CD4-positive, alpha-beta memory T cell (primary cell): Measurements from ENCODE around the gene COA1. TPM values are rescaled to one million over a fixed set of nuclear protein-coding genes. Genes with fewer than 3 reads are reported as not detected.
A peak's percentile ranks its signal among the peaks of the same experiment; 100 is the strongest.
"Not testable (repeated sequence)": the region's sequence is repeated elsewhere in the genome, so short reads cannot be mapped to it uniquely, and the experiment has no call there.

Experiments used
- CTCF ChIA-PET: fragments of 350-600 bp; sonication (Branson Sonifier 250); formaldehyde crosslinking; loops from one replicate; lab custom pipeline; 2021; ENCODE audit warnings: inconsistent platforms; ENCODE audit not compliant: partially characterized antibody; lab: Charles Lee
- POLR2A ChIA-PET: fragments of 350-600 bp; sonication (Branson Sonifier 250); formaldehyde crosslinking; loops from one replicate; lab custom pipeline; 2021; ENCODE audit not compliant: partially characterized antibody; lab: Charles Lee
- DNase-seq, 5 donors: peaks; one replicate each; pipeline versions ENCODE4 v3.0.0 to v3.0.0-alpha.2; 2020 to 2022; ENCODE audit warnings: mixed read lengths in 1 of 5
- H3K27ac ChIP-seq: one replicate; pipeline ENCODE4 v1.7.0; 2013; ENCODE audit warnings: low read depth, low read length
- H3K27me3 ChIP-seq: 2 replicates; pipeline ENCODE4 v1.7.0; 2013; ENCODE audit warnings: mild to moderate bottlenecking, low read length, moderate library complexity; ENCODE audit not compliant: insufficient read depth
- H3K36me3 ChIP-seq: 2 replicates; pipeline ENCODE4 v1.7.0; 2013; ENCODE audit warnings: mild to moderate bottlenecking, low read length, moderate library complexity; ENCODE audit not compliant: insufficient read depth
- H3K4me1 ChIP-seq: 2 replicates; pipeline ENCODE4 v1.7.0; 2013; ENCODE audit warnings: mild to moderate bottlenecking, low read length, moderate library complexity; ENCODE audit not compliant: insufficient read depth
- H3K4me3 ChIP-seq, 2 donors: one replicate each; pipeline ENCODE4 v1.7.0; 2013; ENCODE audit warnings: low read length in 2 of 2, mild to moderate bottlenecking in 1 of 2
- H3K9me3 ChIP-seq, 2 donors: one replicate each; pipeline ENCODE4 v1.7.0; 2013; ENCODE audit warnings: low read length in 2 of 2, control low read depth in 1 of 2; ENCODE audit not compliant: control insufficient read depth in 1 of 2
- H3K27ac Mint-ChIP-seq, 7 donors: one replicate each; pipeline ENCODE4 v1.8.0; 2020 to 2021; ENCODE audit warnings: mixed read lengths in 7 of 7, mild to moderate bottlenecking in 6 of 7, inconsistent platforms in 3 of 7, moderate library complexity in 3 of 7
- H3K27me3 Mint-ChIP-seq, 2 donors: one replicate each; pipeline ENCODE4 v1.8.0; 2020 to 2021; ENCODE audit warnings: mixed read lengths in 2 of 2
- H3K36me3 Mint-ChIP-seq, 2 donors: one replicate each; pipeline ENCODE4 v1.8.0; 2020 to 2021; ENCODE audit warnings: mixed read lengths in 2 of 2, inconsistent platforms in 1 of 2, mild to moderate bottlenecking in 1 of 2
- H3K4me1 Mint-ChIP-seq, 4 donors: one replicate each; pipeline ENCODE4 v1.8.0; 2020 to 2021; ENCODE audit warnings: mixed read lengths in 4 of 4, mild to moderate bottlenecking in 1 of 4
- H3K4me3 Mint-ChIP-seq, 8 donors: one replicate each; pipeline ENCODE4 v1.8.0; 2020 to 2021; ENCODE audit warnings: mixed read lengths in 8 of 8, mild to moderate bottlenecking in 7 of 8, moderate library complexity in 6 of 8, inconsistent platforms in 3 of 8
- H3K9me3 Mint-ChIP-seq, 8 donors: one replicate each; pipeline ENCODE4 v1.8.0; 2020 to 2021; ENCODE audit warnings: mixed read lengths in 8 of 8, mild to moderate bottlenecking in 5 of 8, inconsistent platforms in 3 of 8, moderate library complexity in 1 of 8
- intact Hi-C: fragments of 100-400 bp; cut with micrococcal nuclease; formaldehyde crosslinking; loops from one replicate; pipeline ENCODE4 v1.15.1; 2023
- polyA plus RNA-seq, 2 donors: library from polyadenylated mRNA; unstranded; fragments of 300-500 nt; fragmentation: Illumina TruSeq; gene quantifications; one replicate each; pipeline ENCODE4 v1.2.3, GENCODE V29; 2021
- total RNA-seq, 2 experiments: library from RNA; stranded (reverse); gene quantifications; one replicate each; pipeline ENCODE4 v1.2.3, GENCODE V29; 2021

The COA1 gene
- total and polyA plus RNA-seq, 4 experiments from 2014 or later: 43.7 to 56.4 (median 52.6) TPM

- POLR2A ChIA-PET: interaction anchor here (0.9 to 2.6 kb wide), 2 partner anchors 8 to 138 kb away, joined by 3 to 18 read pairs; partner anchors contain the start of genes COA1 and STK17A
- peak overlapping the region in 3 of 7 donors; percentile 14 to 71 (median 47) for H3K27ac Mint-ChIP-seq
- Histone ChIP-seq H3K9me3 (no peaks in the 10 kb centered on the region), H3K4me1 (no peaks in the 10 kb centered on the region), H3K27me3 (no peaks in the 10 kb centered on the region), H3K27ac (no peak overlapping the region), H3K4me3 (no peak overlapping the region), H3K36me3 (no peaks in the 10 kb centered on the region)
- peaks cover 23 to 46% (median 34%) of the 10 kb centered on the region in 4 donors for H3K4me1 Mint-ChIP-seq
- H3K4me3 Mint-ChIP-seq: no peak overlapping the region
- H3K27me3 Mint-ChIP-seq: no peaks in the 10 kb centered on the region
- CTCF ChIA-PET: interaction anchor here (0.7 to 10.2 kb wide), 20 partner anchors 9 to 1164 kb away, joined by 3 to 140 read pairs (median 4); partner anchors contain the start of genes MRPL32, PURB and STK17A
- peak in 4 of 5 donors; percentile 54 to 59 (median 58) for DNase-seq
- H3K36me3 Mint-ChIP-seq: peaks cover 0 to 2% of the 10 kb centered on the region in 2 donors
- no peaks in the 10 kb centered on the region for H3K9me3 Mint-ChIP-seq
- intact Hi-C loops: loop anchor here (1.0 to 5.0 kb wide), 5 partner anchors 21 to 1779 kb away; no protein-coding TSS in a partner anchor
Observed at GRCh38 chr7:43721193-43721806, 8.0 kb downstream of the COA1 start.

DNA sequence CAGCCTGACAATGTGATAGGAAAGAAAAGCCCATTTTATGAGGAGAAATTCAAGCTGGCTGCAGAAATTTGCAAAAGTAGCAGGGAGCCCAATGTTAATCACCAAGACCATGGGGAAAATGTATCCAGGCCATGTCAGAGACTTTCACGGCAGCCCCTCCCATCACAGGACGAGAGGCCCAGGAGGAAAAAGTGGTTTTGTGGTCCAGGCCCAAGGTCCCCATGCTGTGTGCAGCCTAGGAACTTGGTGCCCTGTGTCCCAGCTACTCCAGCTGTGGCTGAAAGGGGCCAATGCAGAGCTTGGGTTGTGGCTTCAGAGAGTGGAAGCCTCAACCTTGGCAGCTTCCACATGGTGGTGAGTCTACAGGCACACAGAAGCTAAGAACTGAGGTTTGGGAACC lies 12.7 kb downstream of the COA1 start:
- peak overlapping the region in 2 of 8 donors; percentile 4 to 27 for H3K4me3 Mint-ChIP-seq
- no peak overlapping the region for H3K4me3 ChIP-seq
- H3K9me3 Mint-ChIP-seq: peaks cover 0 to 2% (median 0%) of the 10 kb centered on the region in 8 donors
- H3K36me3 Mint-ChIP-seq: peaks cover 9 to 12% of the 10 kb centered on the region in 2 donors
- intact Hi-C loops: no loop called here
- no peak overlapping the region for H3K27ac Mint-ChIP-seq
- no peaks in the 10 kb centered on the region for H3K9me3 ChIP-seq
- H3K27me3 ChIP-seq: no peaks in the 10 kb centered on the region
- no peak overlapping the region for H3K27ac ChIP-seq
- CTCF ChIA-PET: interaction anchor here (1.3 to 10.2 kb wide), 2 partner anchors 16 to 135 kb away, joined by 7 to 140 read pairs; partner anchors contain the start of gene STK17A
- DNase-seq: no peak
- no peaks in the 10 kb centered on the region for H3K4me1 ChIP-seq
- no peaks in the 10 kb centered on the region for H3K27me3 Mint-ChIP-seq
- peaks cover 23 to 55% (median 36%) of the 10 kb centered on the region in 4 donors for H3K4me1 Mint-ChIP-seq
- no peaks in the 10 kb centered on the region for H3K36me3 ChIP-seq
- POLR2A ChIA-PET: interaction anchor here (0.7 kb wide), 1 partner anchor 134 kb away, joined by 3 read pairs; no protein-coding TSS in a partner anchor

DNA sequence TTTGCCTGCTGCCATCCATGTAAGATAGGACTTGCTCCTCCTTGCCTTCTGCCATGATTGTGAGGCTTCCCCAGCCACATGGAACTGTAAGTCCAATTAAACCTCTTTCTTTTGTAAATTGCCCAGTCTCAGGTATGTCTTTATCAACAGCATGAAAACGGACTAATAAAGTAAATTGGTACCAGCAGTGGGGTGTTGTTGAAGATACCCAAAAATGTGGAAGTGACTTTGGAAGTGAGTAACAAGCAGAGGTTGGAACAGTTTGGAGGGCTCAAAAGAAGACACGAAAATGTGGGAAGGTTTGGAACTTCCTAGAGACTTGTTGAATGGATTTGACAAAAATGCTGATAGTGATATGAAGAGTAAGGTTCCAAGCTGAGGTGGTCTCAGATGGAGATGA lies 13.4 kb downstream of the COA1 start:
- DNase-seq, H3K36me3 ChIP-seq, intact Hi-C loops, H3K9me3 Mint-ChIP-seq, H3K4me3 ChIP-seq, H3K4me1 ChIP-seq, H3K27ac ChIP-seq, H3K9me3 ChIP-seq, H3K27me3 ChIP-seq, POLR2A ChIA-PET, H3K27me3 Mint-ChIP-seq, H3K4me3 Mint-ChIP-seq: not testable (repeated sequence)
- H3K36me3 Mint-ChIP-seq: peaks cover 9 to 12% of the 10 kb centered on the region in 2 donors
- CTCF ChIA-PET: interaction anchor here (4.4 to 10.2 kb wide), 2 partner anchors 133 to 134 kb away, joined by 24 to 140 read pairs; partner anchors contain the start of gene STK17A
- H3K4me1 Mint-ChIP-seq: peaks cover 23 to 55% (median 35%) of the 10 kb centered on the region in 4 donors
- H3K27ac Mint-ChIP-seq: peak overlapping the region in 3 of 7 donors; percentile 16 to 31 (median 29)

GRCh38 chr7:43711503-43711902 lies 17.8 kb downstream of the COA1 start:
- no peaks in the 10 kb centered on the region for H3K36me3 ChIP-seq
- H3K9me3 ChIP-seq: no peaks in the 10 kb centered on the region
- H3K27me3 ChIP-seq: no peaks in the 10 kb centered on the region
- H3K27ac ChIP-seq: no peak overlapping the region
- Mint-ChIP-seq H3K4me3 (no peak overlapping the region), H3K27ac (no peak overlapping the region), H3K9me3 (peaks cover 0 to 2% (median 0%) of the 10 kb centered on the region in 8 donors), H3K36me3 (peaks cover 12 to 21% of the 10 kb centered on the region in 2 donors), H3K27me3 (no peaks in the 10 kb centered on the region), H3K4me1 (peaks cover 20 to 43% (median 26%) of the 10 kb centered on the region in 4 donors)
- CTCF ChIA-PET: interaction anchor here (1.5 to 4.4 kb wide), 2 partner anchors 10 to 129 kb away, joined by 3 to 24 read pairs; partner anchors contain the start of gene STK17A
- intact Hi-C loops: loop anchor here (5.0 kb wide), 1 partner anchor 274 kb away; no protein-coding TSS in a partner anchor
- H3K4me3 ChIP-seq: no peak overlapping the region
- POLR2A ChIA-PET: no interaction called here
- no peak for DNase-seq
- H3K4me1 ChIP-seq: no peaks in the 10 kb centered on the region

DNA sequence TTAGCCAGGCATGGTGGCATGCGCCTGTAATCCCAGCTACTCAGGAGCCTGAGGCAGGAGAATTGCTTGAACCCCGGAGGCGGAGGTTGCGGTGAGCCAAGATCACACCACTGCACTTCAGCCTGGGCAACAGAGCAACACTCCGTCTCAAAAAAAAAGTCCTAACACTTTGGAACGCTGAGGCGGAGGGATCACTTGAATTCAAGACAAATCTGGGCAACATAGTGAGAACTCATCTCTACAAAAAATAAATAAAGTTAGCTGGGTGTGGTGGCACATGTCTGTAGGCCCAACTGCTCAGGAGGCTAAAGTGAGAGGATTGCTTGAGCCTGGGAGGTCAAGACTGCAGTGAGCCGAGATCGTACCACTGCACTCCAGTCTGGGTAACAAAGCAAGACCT lies 21.3 kb downstream of the COA1 start:
- H3K27ac ChIP-seq, H3K27me3 Mint-ChIP-seq, H3K4me3 ChIP-seq, intact Hi-C loops, H3K4me3 Mint-ChIP-seq, H3K9me3 ChIP-seq, H3K27me3 ChIP-seq, DNase-seq, H3K36me3 ChIP-seq, POLR2A ChIA-PET, H3K4me1 ChIP-seq, H3K27ac Mint-ChIP-seq, H3K9me3 Mint-ChIP-seq: not testable (repeated sequence)
- H3K36me3 Mint-ChIP-seq: peaks cover 15 to 18% of the 10 kb centered on the region in 2 donors
- CTCF ChIA-PET: interaction anchor here (2.9 to 5.0 kb wide), 2 partner anchors 126 to 131 kb away, joined by 8 to 75 read pairs; partner anchors contain the start of gene STK17A
- peaks cover 7 to 33% (median 13%) of the 10 kb centered on the region in 4 donors for H3K4me1 Mint-ChIP-seq

- Mint-ChIP-seq H3K27me3 (no peaks in the 10 kb centered on the region), H3K4me1 (peaks cover 14 to 32% (median 21%) of the 10 kb centered on the region in 4 donors), H3K9me3 (no peaks in the 10 kb centered on the region), H3K27ac (peak overlapping the region in 2 of 7 donors; percentile 22 to 44), H3K4me3 (no peak overlapping the region), H3K36me3 (peaks cover 12 to 16% of the 10 kb centered on the region in 2 donors)
- H3K4me3 ChIP-seq: no peak overlapping the region
- H3K27me3 ChIP-seq: no peaks in the 10 kb centered on the region
- DNase-seq: no peak
- no peak overlapping the region for H3K27ac ChIP-seq
- POLR2A ChIA-PET: interaction anchor here (1.2 kb wide), 1 partner anchor 121 kb away, joined by 4 read pairs; the partner anchor contains the start of gene STK17A
- CTCF ChIA-PET: interaction anchor here (0.7 to 5.0 kb wide), 5 partner anchors 18 to 134 kb away, joined by 3 to 75 read pairs (median 5); partner anchors contain the start of gene STK17A
- no peaks in the 10 kb centered on the region for H3K36me3 ChIP-seq
- peaks cover 16% of the 10 kb centered on the region for H3K4me1 ChIP-seq
- H3K9me3 ChIP-seq: no peaks in the 10 kb centered on the region
- intact Hi-C loops: no loop called here
Observed at GRCh38 chr7:43703573-43703972, 25.8 kb downstream of the COA1 start.

GRCh38 chr7:43702974-43703373 lies 26.3 kb downstream of the COA1 start:
- Mint-ChIP-seq H3K4me1 (peaks cover 14 to 32% (median 23%) of the 10 kb centered on the region in 4 donors), H3K4me3 (no peak overlapping the region), H3K9me3 (no peaks in the 10 kb centered on the region), H3K27ac (peak overlapping the region in 3 of 7 donors; percentile 28 to 68 (median 55)), H3K27me3 (no peaks in the 10 kb centered on the region), H3K36me3 (peaks cover 12 to 13% of the 10 kb centered on the region in 2 donors)
- Histone ChIP-seq H3K4me1 (peaks cover 18% of the 10 kb centered on the region), H3K27me3 (no peaks in the 10 kb centered on the region), H3K4me3 (no peak overlapping the region), H3K36me3 (no peaks in the 10 kb centered on the region), H3K27ac (no peak overlapping the region), H3K9me3 (no peaks in the 10 kb centered on the region)
- CTCF ChIA-PET: interaction anchor here (6.2 to 6.4 kb wide), 2 partner anchors 120 to 134 kb away, joined by 69 to 670 read pairs; partner anchors contain the start of gene STK17A
- POLR2A ChIA-PET: interaction anchor here (0.9 kb wide), 1 partner anchor 120 kb away, joined by 3 read pairs; the partner anchor contains the start of gene STK17A
- intact Hi-C loops: no loop called here
- no peak for DNase-seq
